Ectodermal cell (in vitro differentiated cells): ENCODE results near the gene ZFAND2B.

ENCODE experiments used
- H3K27ac ChIP-seq: 2 replicates; pipeline ENCODE4 v1.7.0; 2013; ENCODE audit warnings: mild to moderate bottlenecking, low read depth, low read length; ENCODE audit not compliant: insufficient read depth, poor library complexity, severe bottlenecking
- H3K27me3 ChIP-seq: 2 replicates; pipeline ENCODE4 v1.7.0; 2013; ENCODE audit warnings: mild to moderate bottlenecking, low read length; ENCODE audit not compliant: insufficient read depth, control insufficient read depth, poor library complexity, severe bottlenecking
- H3K36me3 ChIP-seq: one replicate; pipeline ENCODE4 v1.7.0; 2013; ENCODE audit warnings: low read length; ENCODE audit not compliant: control insufficient read depth, insufficient read depth
- H3K4me1 ChIP-seq: one replicate; pipeline ENCODE4 v1.7.0; 2013; ENCODE audit warnings: low read length; ENCODE audit not compliant: control insufficient read depth, insufficient read depth
- H3K4me3 ChIP-seq: 2 replicates; pipeline ENCODE4 v1.7.0; 2013; ENCODE audit warnings: low read depth, low read length, control low read depth; ENCODE audit not compliant: insufficient read depth
- H3K9me3 ChIP-seq: 2 replicates; pipeline ENCODE4 v1.7.0; 2013; ENCODE audit warnings: mild to moderate bottlenecking, low read length, moderate library complexity; ENCODE audit not compliant: control insufficient read depth
- WGBS, 2 experiments: methylation state at CpG; one replicate each; pipeline ENCODE4 v1.1.7; 2013; ENCODE audit warnings: missing lambda C conversion rate in 2 of 2; 5-methylcytosine and 5-hydroxymethylcytosine counted together

The ZFAND2B gene

GRCh38 chr2:219223831-219224610 lies 17.4 kb downstream of the ZFAND2B start:
- Histone ChIP-seq H3K4me1 (peaks cover 10% of the 10 kb centered on the region), H3K27me3 (no peaks in the 10 kb centered on the region), H3K4me3 (no peak overlapping the region), H3K27ac (no peak overlapping the region), H3K36me3 (peaks cover 36% of the 10 kb centered on the region), H3K9me3 (no peaks in the 10 kb centered on the region)
- WGBS, 2 experiments, result 95 to 96% methylated on average over 31 of the region's 31 CpGs

GRCh38 chr2:219225350-219225749 lies 18.8 kb downstream of the ZFAND2B start:
- H3K4me3 ChIP-seq, result no peak overlapping the region
- H3K9me3 ChIP-seq, result no peaks in the 10 kb centered on the region
- 94 to 96% methylated on average over 3 of the region's 3 CpGs for WGBS, 2 experiments
- H3K27me3 ChIP-seq, result no peaks in the 10 kb centered on the region
- no peak overlapping the region for H3K27ac ChIP-seq
- H3K36me3 ChIP-seq, result peaks cover 30% of the 10 kb centered on the region
- H3K4me1 ChIP-seq, result peaks cover 10% of the 10 kb centered on the region

GRCh38 chr2:219228041-219228910 lies 21.7 kb downstream of the ZFAND2B start:
- peaks cover 23% of the 10 kb centered on the region for H3K36me3 ChIP-seq
- no peak overlapping the region for H3K27ac ChIP-seq
- peaks cover 13% of the 10 kb centered on the region for H3K4me1 ChIP-seq
- peak overlapping the region; percentile 71 for H3K4me3 ChIP-seq
- 75 to 82% methylated on average over 6 to 7 of the region's 7 CpGs for WGBS, 2 experiments
- H3K9me3 ChIP-seq, result no peaks in the 10 kb centered on the region
- H3K27me3 ChIP-seq, result no peaks in the 10 kb centered on the region

GRCh38 chr2:219228911-219229304 lies 22.3 kb downstream of the ZFAND2B start:
- Histone ChIP-seq H3K4me1 (peaks cover 13% of the 10 kb centered on the region), H3K36me3 (peaks cover 25% of the 10 kb centered on the region), H3K9me3 (no peaks in the 10 kb centered on the region), H3K27ac (no peak overlapping the region), H3K4me3 (peak overlapping the region; percentile 71), H3K27me3 (no peaks in the 10 kb centered on the region)
- 9 to 10% methylated on average over 19 of the region's 19 CpGs for WGBS, 2 experiments

GRCh38 chr2:219229305-219230058 lies 22.9 kb downstream of the ZFAND2B start, which contains the start of the genes ANKZF1 and ATG9A:
Gene ANKZF1, plus strand, starts transcription at chr2:219229806. Its CDS starts 452 bp downstream, at chr2:219230258.
Gene ATG9A, minus strand, starts transcription at chr2:219229636. Its CDS starts 1,612 bp downstream, at chr2:219228024.
- H3K4me3 ChIP-seq, result peak within 1 kb of the TSS; percentile 71
- WGBS, 2 experiments, result 0% methylated on average over 80 of the region's 80 CpGs
- peak within 1 kb of the TSS; percentile 83 for H3K27ac ChIP-seq
- peaks cover 13% of the 10 kb centered on the region for H3K4me1 ChIP-seq
- H3K36me3 ChIP-seq, result peaks cover 23% of the 10 kb centered on the region
- H3K27me3 ChIP-seq, result no peaks in the 10 kb centered on the region
- no peaks in the 10 kb centered on the region for H3K9me3 ChIP-seq

GRCh38 chr2:219230059-219230540 lies 23.5 kb downstream of the ZFAND2B start:
- H3K4me3 ChIP-seq, result peak overlapping the region; percentile 71
- H3K4me1 ChIP-seq, result peaks cover 13% of the 10 kb centered on the region
- peak overlapping the region; percentile 83 for H3K27ac ChIP-seq
- H3K27me3 ChIP-seq, result no peaks in the 10 kb centered on the region
- H3K9me3 ChIP-seq, result no peaks in the 10 kb centered on the region
- peaks cover 21% of the 10 kb centered on the region for H3K36me3 ChIP-seq
- WGBS, 2 experiments, result 1 to 2% methylated on average over 24 of the region's 24 CpGs

GRCh38 chr2:219234331-219234730 lies 27.7 kb downstream of the ZFAND2B start:
- 95 to 96% methylated on average over 3 of the region's 3 CpGs for WGBS, 2 experiments
- peaks cover 35% of the 10 kb centered on the region for H3K36me3 ChIP-seq
- H3K27me3 ChIP-seq, result no peaks in the 10 kb centered on the region
- H3K9me3 ChIP-seq, result no peaks in the 10 kb centered on the region
- H3K4me3 ChIP-seq, result no peak overlapping the region
- no peak overlapping the region for H3K27ac ChIP-seq
- peaks cover 3% of the 10 kb centered on the region for H3K4me1 ChIP-seq

- H3K27ac ChIP-seq, result no peak overlapping the region
- H3K4me3 ChIP-seq, result no peak overlapping the region
- H3K27me3 ChIP-seq, result no peaks in the 10 kb centered on the region
- WGBS, 2 experiments, result 91% methylated on average over 28 of the region's 28 CpGs
- H3K4me1 ChIP-seq, result peaks cover 9% of the 10 kb centered on the region
- peaks cover 5% of the 10 kb centered on the region for H3K36me3 ChIP-seq
- H3K9me3 ChIP-seq, result no peaks in the 10 kb centered on the region
These were observed 36.7 kb downstream of the ZFAND2B start for GRCh38 chr2:219243291-219243761.

- H3K4me1 ChIP-seq, result peaks cover 9% of the 10 kb centered on the region
- H3K27me3 ChIP-seq, result no peaks in the 10 kb centered on the region
- H3K9me3 ChIP-seq, result no peaks in the 10 kb centered on the region
- 54% methylated on average over 6 of the region's 6 CpGs for whole genome bisulfite sequencing, 2 experiments
- peak overlapping the region; percentile 98 for H3K27ac ChIP-seq
- peaks cover 5% of the 10 kb centered on the region for H3K36me3 ChIP-seq
- H3K4me3 ChIP-seq, result peak overlapping the region; percentile 95
These were observed 38.2 kb downstream of the ZFAND2B start for GRCh38 chr2:219244789-219245147.
